Smooth muscle cell (in vitro differentiated cells): ENCODE measurements around the gene USP40. TPM values are rescaled to one million over a fixed set of nuclear protein-coding genes. Genes with fewer than 3 reads are reported as not detected.
A peak's percentile ranks its signal among the peaks of the same experiment; 100 is the strongest.

Source experiments
- DNase-seq: peaks from one replicate; lab custom pipeline; 2025; ENCODE audit not compliant: unreplicated experiment; lab: John Stamatoyannopoulos, UW
- H2AFZ ChIP-seq: fragments of 200-600 bp; sonication (generic); 2 replicates; pipeline ENCODE4 v1.6.0; 2016; ENCODE audit warnings: antibody characterized with exemption, low read depth, mild to moderate bottlenecking
- H3F3A ChIP-seq: fragments of 200-600 bp; sonication (generic); 2 replicates; pipeline ENCODE4 v1.6.0; 2017; ENCODE audit warnings: antibody characterized with exemption, low read depth
- H3K27ac ChIP-seq: fragments of 200-600 bp; sonication (generic); 2 replicates; pipeline ENCODE4 v1.5.1; 2016; ENCODE audit warnings: low read depth, mild to moderate bottlenecking
- H3K27me3 ChIP-seq: fragments of 200-600 bp; sonication (generic); 2 replicates; pipeline ENCODE4 v1.6.1; 2016; ENCODE audit warnings: low read depth, mild to moderate bottlenecking
- H3K36me3 ChIP-seq: fragments of 200-600 bp; sonication (generic); 2 replicates; pipeline ENCODE4 v1.5.1; 2016; ENCODE audit warnings: low read depth
- H3K4me1 ChIP-seq: fragments of 200-600 bp; sonication (generic); 2 replicates; pipeline ENCODE4 v1.5.1; 2016; ENCODE audit warnings: low read depth
- H3K4me2 ChIP-seq: fragments of 200-600 bp; sonication (generic); 2 replicates; pipeline ENCODE4 v1.6.0; 2016; ENCODE audit warnings: mild to moderate bottlenecking
- H3K4me3 ChIP-seq: fragments of 200-600 bp; sonication (generic); 2 replicates; pipeline ENCODE4 v1.5.1; 2016; ENCODE audit warnings: mild to moderate bottlenecking
- H3K79me2 ChIP-seq: fragments of 200-600 bp; sonication (generic); 2 replicates; pipeline ENCODE4 v1.6.0; 2016; ENCODE audit warnings: low read depth, mild to moderate bottlenecking
- H3K9ac ChIP-seq: fragments of 200-600 bp; sonication (generic); 2 replicates; pipeline ENCODE4 v1.6.0; 2016; ENCODE audit warnings: low read depth
- H3K9me3 ChIP-seq: fragments of 200-600 bp; sonication (generic); replicated peaks from 2 replicates; pipeline ENCODE4 v1.5.1; 2016; ENCODE audit warnings: low read depth
- H4K20me1 ChIP-seq: fragments of 200-600 bp; sonication (generic); 2 replicates; pipeline ENCODE4 v1.6.0; 2016; ENCODE audit warnings: low read depth
- CTCF ChIP-seq: fragments of 200-600 bp; sonication (generic); IDR thresholded peaks from 2 replicates; pipeline ENCODE4 v1.5.1; 2017; ENCODE audit warnings: borderline replicate concordance, mild to moderate bottlenecking, antibody characterized with exemption; ENCODE audit not compliant: insufficient read depth, poor library complexity, severe bottlenecking
- WGBS: methylation state at CpG from one replicate; pipeline ENCODE4 v1.1.7; 2016; ENCODE audit warnings: low lambda C conversion rate; 5-methylcytosine and 5-hydroxymethylcytosine counted together
- polyA plus RNA-seq: library from polyadenylated mRNA; unstranded; fragments of >200 nt; fragmentation: Nextera tagmentation; extraction: Ambion mirVana; gene quantifications from 2 replicates; pipeline ENCODE4 v1.2.1, GENCODE V29; 2016
- total RNA-seq: library from RNA; depleted of rRNA; stranded (reverse); fragments of >200 nt; gene quantifications from 2 replicates; pipeline ENCODE4 v1.2.3, GENCODE V29; 2014

Gene USP40
- total and polyA plus RNA-seq, 2 experiments from 2014 or later: 9.4 to 23.6 TPM

- Histone ChIP-seq H3K9ac (no peak overlapping the region), H3K9me3 (peaks cover 15% of the 10 kb centered on the region), H3K27ac (no peak overlapping the region), H3K36me3 (peaks cover 24% of the 10 kb centered on the region), H3K27me3 (no peaks in the 10 kb centered on the region), H4K20me1 (no peaks in the 10 kb centered on the region), H3K79me2 (no peaks in the 10 kb centered on the region), H3K4me1 (no peaks in the 10 kb centered on the region), H3K4me2 (no peak overlapping the region), H3F3A (no peaks in the 10 kb centered on the region), H2AFZ (no peak overlapping the region), H3K4me3 (no peak overlapping the region)
- no peak for DNase-seq
- 91% methylated on average over 1 of the region's 1 CpG for WGBS
- no peak for TF ChIP-seq CTCF
Measured at GRCh38 chr2:233503947-233504637, 62.5 kb downstream of the USP40 start.

GRCh38 chr2:233503481-233503880, 63.1 kb downstream of the USP40 start:
- Histone ChIP-seq H4K20me1 (no peaks in the 10 kb centered on the region), H3K36me3 (peaks cover 24% of the 10 kb centered on the region), H3K4me1 (no peaks in the 10 kb centered on the region), H3K9me3 (peaks cover 15% of the 10 kb centered on the region), H3K4me2 (no peak overlapping the region), H3K27ac (no peak overlapping the region), H3K27me3 (no peaks in the 10 kb centered on the region), H3K79me2 (no peaks in the 10 kb centered on the region), H3K4me3 (no peak overlapping the region), H2AFZ (no peak overlapping the region), H3K9ac (no peak overlapping the region), H3F3A (no peaks in the 10 kb centered on the region)
- TF ChIP-seq CTCF: no peak
- 100% methylated on average over 1 of the region's 1 CpG for WGBS
- no peak for DNase-seq

DNA sequence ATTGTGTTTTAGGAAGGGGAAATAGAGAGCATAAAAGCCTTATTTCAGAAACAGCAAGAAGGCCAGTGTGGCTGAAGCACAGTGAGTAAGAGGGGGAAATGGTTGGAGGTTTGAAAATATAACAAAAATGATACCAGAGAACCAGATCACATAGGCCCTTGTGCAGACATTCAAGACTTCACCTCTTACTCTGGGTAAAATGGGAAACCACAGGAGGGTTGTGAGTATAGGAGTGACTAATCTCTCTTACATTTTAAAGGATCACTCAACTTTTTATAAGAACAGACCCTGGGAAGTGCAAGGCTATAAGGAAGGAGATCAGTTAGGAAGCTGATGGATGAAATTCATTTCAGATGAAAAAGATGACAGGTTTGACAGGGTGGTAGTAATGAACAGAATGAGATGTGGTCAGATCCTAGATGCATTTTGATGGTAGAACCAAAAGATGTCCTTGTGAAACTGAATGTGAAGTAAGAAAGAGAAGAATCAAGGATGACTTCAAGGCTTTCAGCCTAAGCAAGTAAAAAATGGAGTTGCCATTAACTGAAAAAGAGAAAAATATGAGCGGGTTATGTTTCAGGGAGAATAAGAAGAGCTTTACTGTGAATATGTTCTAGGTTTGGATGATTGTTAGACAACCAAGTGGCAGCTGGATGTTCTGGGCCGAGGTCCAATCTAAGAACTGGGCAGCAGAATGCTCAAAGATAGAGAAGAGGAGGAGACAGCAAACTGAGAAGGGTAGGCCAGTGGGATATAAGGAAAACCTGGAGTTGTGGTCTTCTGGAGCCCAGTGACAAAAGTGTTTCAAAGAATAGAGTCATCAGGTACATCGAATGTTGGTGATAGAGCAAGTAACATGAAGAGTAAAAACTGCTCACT, 65.1 kb downstream of the USP40 start:
- no peaks in the 10 kb centered on the region for H3K27me3 ChIP-seq
- no peak overlapping the region for H3K9ac ChIP-seq
- H3K27ac ChIP-seq: peak overlapping the region; percentile 10
- no peak overlapping the region for H3K4me3 ChIP-seq
- H3K36me3 ChIP-seq: peaks cover 24% of the 10 kb centered on the region
- H3F3A ChIP-seq: no peaks in the 10 kb centered on the region
- H4K20me1 ChIP-seq: no peaks in the 10 kb centered on the region
- peaks cover 15% of the 10 kb centered on the region for H3K9me3 ChIP-seq
- H3K79me2 ChIP-seq: no peaks in the 10 kb centered on the region
- WGBS: 100% methylated on average over 3 of the region's 3 CpGs
- H2AFZ ChIP-seq: no peak overlapping the region
- TF ChIP-seq CTCF: no peak
- no peak overlapping the region for H3K4me2 ChIP-seq
- DNase-seq: no peak
- H3K4me1 ChIP-seq: no peaks in the 10 kb centered on the region
